Stomach (tissue), 4 donors: ENCODE data around the gene GAPVD1.

Experiments used
- EP300 ChIP-seq: sonication (generic); formaldehyde crosslinking; IDR thresholded peaks from one replicate; pipeline ENCODE4 v1.6.1; 2017; ENCODE audit warnings: antibody characterized with exemption
- POLR2A ChIP-seq, 4 donors: fragments of 450-650 bp; IDR thresholded peaks; one replicate each; pipeline ENCODE4 v1.6.1; 2016; ENCODE audit warnings: antibody characterized with exemption in 4 of 4, control low read depth in 2 of 4, mild to moderate bottlenecking in 1 of 4, moderate library complexity in 1 of 4
- POLR2AphosphoS5 ChIP-seq, 3 donors: sonication (generic); formaldehyde crosslinking; IDR thresholded peaks; one replicate each; pipeline ENCODE4 v1.6.1; 2016; ENCODE audit warnings: antibody characterized with exemption in 3 of 3
- TF ChIP-seq, protein P1 (sequence below), 7 experiments: fragments of 450-650 bp in 4 of 7; fragments of 200-600 bp in 3 of 7; sonication (generic) in 3 of 7; IDR thresholded peaks; one replicate each; pipeline ENCODE4 v1.5.1; 2016 to 2019; ENCODE audit warnings: antibody characterized with exemption in 7 of 7, control low read depth in 2 of 7, mild to moderate bottlenecking in 1 of 7

DNA sequence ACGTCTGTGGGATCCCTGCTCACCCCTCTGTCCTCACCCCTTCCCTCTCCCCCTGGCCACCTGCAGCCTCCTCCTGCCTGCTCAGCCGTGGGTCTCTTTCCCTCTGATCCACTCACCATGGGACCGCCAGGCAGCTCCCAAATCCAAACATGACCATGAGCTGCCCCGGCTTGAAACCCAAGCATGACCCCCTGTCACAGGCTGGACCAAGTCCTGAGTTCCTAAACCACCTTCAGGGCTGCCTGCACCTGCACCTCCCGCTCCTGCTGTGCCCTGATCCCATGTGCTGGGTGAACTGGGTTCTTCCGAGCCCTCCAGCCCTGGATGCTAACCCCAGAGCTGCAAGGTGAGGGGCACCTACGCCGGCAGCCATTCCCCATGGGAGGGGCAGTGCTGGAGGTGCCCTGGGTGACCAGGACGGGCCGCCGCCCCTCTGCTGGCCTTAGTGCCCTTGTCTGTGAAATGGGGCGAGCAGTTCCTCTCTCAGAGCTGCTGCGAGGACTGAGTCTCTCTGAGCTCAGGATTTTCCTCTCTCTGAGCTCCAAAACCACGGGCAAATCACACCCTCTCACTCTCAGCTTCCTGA lies 149.6 kb downstream of the GAPVD1 start:
- TF ChIP-seq, protein P1, sequence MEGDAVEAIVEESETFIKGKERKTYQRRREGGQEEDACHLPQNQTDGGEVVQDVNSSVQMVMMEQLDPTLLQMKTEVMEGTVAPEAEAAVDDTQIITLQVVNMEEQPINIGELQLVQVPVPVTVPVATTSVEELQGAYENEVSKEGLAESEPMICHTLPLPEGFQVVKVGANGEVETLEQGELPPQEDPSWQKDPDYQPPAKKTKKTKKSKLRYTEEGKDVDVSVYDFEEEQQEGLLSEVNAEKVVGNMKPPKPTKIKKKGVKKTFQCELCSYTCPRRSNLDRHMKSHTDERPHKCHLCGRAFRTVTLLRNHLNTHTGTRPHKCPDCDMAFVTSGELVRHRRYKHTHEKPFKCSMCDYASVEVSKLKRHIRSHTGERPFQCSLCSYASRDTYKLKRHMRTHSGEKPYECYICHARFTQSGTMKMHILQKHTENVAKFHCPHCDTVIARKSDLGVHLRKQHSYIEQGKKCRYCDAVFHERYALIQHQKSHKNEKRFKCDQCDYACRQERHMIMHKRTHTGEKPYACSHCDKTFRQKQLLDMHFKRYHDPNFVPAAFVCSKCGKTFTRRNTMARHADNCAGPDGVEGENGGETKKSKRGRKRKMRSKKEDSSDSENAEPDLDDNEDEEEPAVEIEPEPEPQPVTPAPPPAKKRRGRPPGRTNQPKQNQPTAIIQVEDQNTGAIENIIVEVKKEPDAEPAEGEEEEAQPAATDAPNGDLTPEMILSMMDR (IDR thresholded peaks at IDR 0.05) = no peak
- no peak for TF ChIP-seq POLR2A (IDR thresholded peaks at IDR 0.05)
- no peak for TF ChIP-seq EP300
- TF ChIP-seq POLR2AphosphoS5 (IDR thresholded peaks at IDR 0.05) = no peak
